CD4-positive, alpha-beta T cell treated with Interleukin-10 for 1 hour (primary cell): ENCODE measurements around the gene ZNF280D.

Source experiments
- DNase-seq: peaks from one replicate; pipeline ENCODE4 v3.0.0-alpha.2; 2020

The ZNF280D gene

GRCh38 chr15:56628893-56629532, 104.3 kb downstream of the ZNF280D start:
- no peak for DNase-seq

GRCh38 chr15:56619887-56620286, 113.4 kb downstream of the ZNF280D start:
- no peak for DNase-seq

- DNase-seq, result no peak
Observed at GRCh38 chr15:56617628-56618027, 115.7 kb downstream of the ZNF280D start.

- DNase-seq, result no peak
Observed at GRCh38 chr15:56616551-56616950, 116.8 kb downstream of the ZNF280D start.

- DNase-seq, result no peak
Observed at GRCh38 chr15:56613811-56614210, 119.5 kb downstream of the ZNF280D start.

GRCh38 chr15:56608993-56609392, 124.3 kb downstream of the ZNF280D start:
- no peak for DNase-seq

GRCh38 chr15:56608140-56608778, 125.0 kb downstream of the ZNF280D start:
- no peak for DNase-seq

GRCh38 chr15:56602253-56602652, 131.1 kb downstream of the ZNF280D start:
- no peak for DNase-seq

GRCh38 chr15:56600380-56600779, 132.9 kb downstream of the ZNF280D start:
- DNase-seq, result no peak

GRCh38 chr15:56598991-56599390, 134.3 kb downstream of the ZNF280D start:
- no peak for DNase-seq

GRCh38 chr15:56587686-56588085, 145.6 kb downstream of the ZNF280D start:
- DNase-seq, result no peak

GRCh38 chr15:56586206-56586605, 147.1 kb downstream of the ZNF280D start:
- DNase-seq, result no peak

GRCh38 chr15:56582785-56583184, 150.5 kb downstream of the ZNF280D start:
- no peak for DNase-seq
